K562 (cell line): ENCODE results near the gene DOCK1. TPM values are rescaled to one million over a fixed set of nuclear protein-coding genes. Genes with fewer than 3 reads are reported as not detected.

Experiments used
- ATAC-seq: fragments of 200-7000 bp; cut with Tn5 transposase; 3 replicates; pipeline ENCODE4 v1.9.1; 2020; ENCODE audit warnings: moderate library complexity
- BruUV-seq: library from RNA; stranded (reverse); fragments of 400-500 nt; replicated peaks from 2 replicates; lab custom pipeline; 2021; lab: Mats Ljungman, UMichigan
- CTCF ChIA-PET: fragments of 300-600 bp; formaldehyde crosslinking; extraction: SDS; loops from one replicate; lab custom pipeline; 2021; ENCODE audit warnings: low intra/inter-chr PET ratio; lab: Yijun Ruan, JAX
- POLR2A ChIA-PET: fragments of 300-600, 350-650 bp; sonication (Branson Sonifier 250); formaldehyde crosslinking; extraction: SDS; loops from one replicate; lab custom pipeline; 2021; ENCODE audit warnings: antibody characterized with exemption, inconsistent platforms; lab: Yijun Ruan, JAX
- DNase-seq, 4 experiments: peaks; one replicate each; pipeline versions ENCODE4 v3.0.0 to v3.0.0-alpha.2; 2011 to 2018; ENCODE audit warnings: low spot score in 3 of 4, mixed read lengths in 3 of 4; ENCODE audit errors: extremely low read depth in 1 of 4
- FAIRE-seq: peaks from 2 replicates; lab custom pipeline; 2011; peaks lifted over from hg19 to GRCh38; lab: Jason Lieb, UNC
- H2AFZ ChIP-seq: 2 replicates; pipeline ENCODE4 v1.6.0; 2011; ENCODE audit warnings: low read depth, low read length, control low read depth, inconsistent platforms
- H3K27ac ChIP-seq: fragments of 200-600 bp; 3 replicates; pipeline ENCODE4 v1.8.0; 2011; ENCODE audit warnings: low read depth, mild to moderate bottlenecking, control low read depth, inconsistent platforms, low read length, moderate library complexity, mixed read lengths; ENCODE audit errors: extremely low read depth
- H3K27me3 ChIP-seq, 2 experiments: fragments of 300-600 bp in 1 of 2; 2 replicates in 1 of 2; 3 replicates in 1 of 2; pipeline versions ENCODE4 v1.6.0 to v1.8.0; 2011; ENCODE audit warnings: inconsistent platforms in 2 of 2, low read length in 2 of 2, mild to moderate bottlenecking in 1 of 2, mixed read lengths in 1 of 2, moderate library complexity in 1 of 2; ENCODE audit not compliant: control insufficient read depth in 2 of 2, insufficient read depth in 2 of 2
- H3K36me3 ChIP-seq: fragments of 300-600 bp; 3 replicates; pipeline ENCODE4 v1.8.0; 2011; ENCODE audit warnings: mild to moderate bottlenecking, low read length, inconsistent platforms; ENCODE audit not compliant: control insufficient read depth, insufficient read depth
- H3K4me1 ChIP-seq, 2 experiments: fragments of 200-600 bp in 1 of 2; replicated peaks in 1 of 2; 2 replicates in 1 of 2; 3 replicates in 1 of 2; pipeline versions ENCODE4 v1.5.1 to v1.8.0; 2011; ENCODE audit warnings: inconsistent platforms in 2 of 2, low read length in 2 of 2, mild to moderate bottlenecking in 1 of 2, mixed read lengths in 1 of 2, moderate library complexity in 1 of 2; ENCODE audit not compliant: control insufficient read depth in 2 of 2, insufficient read depth in 2 of 2
- H3K4me2 ChIP-seq: 2 replicates; pipeline ENCODE4 v1.6.1; 2011; ENCODE audit warnings: low read length, control low read depth, inconsistent platforms, mixed read lengths; ENCODE audit not compliant: insufficient read depth
- H3K4me3 ChIP-seq: fragments of 200-600 bp; sonication (generic), shearing (Covaris generic); 2 replicates; pipeline ENCODE4 v1.5.1; 2016; ENCODE audit warnings: control low read depth, inconsistent platforms
- H3K79me2 ChIP-seq: fragments of 200-600 bp; 3 replicates; pipeline ENCODE4 v1.8.0; 2011; ENCODE audit warnings: low read length, inconsistent platforms; ENCODE audit not compliant: control insufficient read depth, insufficient read depth
- H3K9ac ChIP-seq, 2 experiments: 2 replicates each; pipeline versions ENCODE4 v1.6.0 to v1.6.1; 2011; ENCODE audit warnings: low read depth in 2 of 2, low read length in 2 of 2, control low read depth in 1 of 2, inconsistent platforms in 1 of 2, mild to moderate bottlenecking in 1 of 2, mixed read lengths in 1 of 2; ENCODE audit not compliant: insufficient read depth in 1 of 2
- H3K9me1 ChIP-seq: one replicate; pipeline ENCODE4 v1.6.0; 2011; ENCODE audit warnings: inconsistent platforms, mild to moderate bottlenecking, low read length, moderate library complexity; ENCODE audit not compliant: control insufficient read depth, insufficient read depth
- H3K9me3 ChIP-seq: replicated peaks from 2 replicates; pipeline ENCODE4 v1.5.1; 2011; ENCODE audit warnings: low read depth, low read length, inconsistent platforms; ENCODE audit not compliant: control insufficient read depth, insufficient read depth
- H4K20me1 ChIP-seq: replicated peaks from 2 replicates; pipeline ENCODE4 v1.6.1; 2011; ENCODE audit warnings: low read length, inconsistent platforms, mixed read lengths; ENCODE audit not compliant: control insufficient read depth, insufficient read depth
- BRD9 ChIP-seq: fragments of 450-650 bp; IDR thresholded peaks from 2 replicates; pipeline ENCODE4 v1.6.1; 2018; ENCODE audit warnings: low read depth; ENCODE audit not compliant: partially characterized antibody
- GABPB1 ChIP-seq: sonication (generic); formaldehyde crosslinking; IDR thresholded peaks from 2 replicates; pipeline ENCODE4 v1.8.0; 2022; ENCODE audit warnings: mild to moderate bottlenecking, missing genetic modification reagents
- ILK ChIP-seq: fragments of 450-650 bp; IDR thresholded peaks from 2 replicates; pipeline ENCODE4 v1.6.1; 2016; ENCODE audit warnings: missing genetic modification characterization, low read depth, mild to moderate bottlenecking, missing compliant biosample characterization, moderate library complexity, borderline replicate concordance
- NR2F6 ChIP-seq: fragments of 450-650 bp; formaldehyde crosslinking; IDR thresholded peaks from 2 replicates; pipeline ENCODE4 v1.4.0; 2020; ENCODE audit warnings: mild to moderate bottlenecking
- RFX5 ChIP-seq: IDR thresholded peaks from 2 replicates; pipeline ENCODE4 v1.6.1; 2011; ENCODE audit warnings: low read depth, mild to moderate bottlenecking, improper control_type of control experiment, low read length
- SAFB2 ChIP-seq: fragments of 200-400 bp; formaldehyde crosslinking; IDR thresholded peaks from 2 replicates; pipeline ENCODE4 v1.6.1; 2018; ENCODE audit warnings: borderline replicate concordance, low read length, low read depth, moderate library complexity; ENCODE audit not compliant: severe bottlenecking
- XRCC3 ChIP-seq: fragments of 450-650 bp; IDR thresholded peaks from 2 replicates; pipeline ENCODE4 v1.6.1; 2017; ENCODE audit warnings: mild to moderate bottlenecking, moderate library complexity
- ZFP1 ChIP-seq: fragments of 450-650 bp; formaldehyde crosslinking; IDR thresholded peaks from 2 replicates; pipeline ENCODE4 v1.4.0; 2020; ENCODE audit warnings: mild to moderate bottlenecking, mixed read lengths
- ZNF717 ChIP-seq: fragments of 250-450 bp; sonication (Bioruptor Pico); IDR thresholded peaks from 2 replicates; pipeline ENCODE4 v1.5.0; 2021
- ZNF780A ChIP-seq: fragments of 250-450 bp; sonication (Bioruptor Pico); IDR thresholded peaks from 2 replicates; pipeline ENCODE4 v1.5.0; 2021; ENCODE audit warnings: mild to moderate bottlenecking
- ZSCAN32 ChIP-seq: fragments of 450-650 bp; formaldehyde crosslinking; IDR thresholded peaks from 2 replicates; pipeline ENCODE4 v1.4.0; 2020; ENCODE audit warnings: mild to moderate bottlenecking, moderate library complexity
- WGBS: fragments of 100-300 bp; shearing (Covaris generic); methylation state at CpG from one replicate; pipeline ENCODE4 v1.1.6; 2016; ENCODE audit warnings: low coverage, mixed read lengths; ENCODE audit not compliant: insufficient coverage; ENCODE audit errors: missing lambda C conversion rate; 5-methylcytosine and 5-hydroxymethylcytosine counted together
- in situ Hi-C: fragments of 300-500 bp; cut with MboI; formaldehyde crosslinking; loops from 4 replicates; pipeline ENCODE4 v1.15.0; 2018; ENCODE audit warnings: inconsistent platforms, mixed read lengths
- intact Hi-C: fragments of 100-400 bp; cut with micrococcal nuclease; formaldehyde crosslinking; loops from 2 replicates; pipeline ENCODE4 v1.14.2; 2022
- polyA plus RNA-seq, 8 experiments: library from polyadenylated mRNA; depleted of rRNA in 4 of 8; stranded (reverse) in 5 of 8; unstranded in 3 of 8; fragments of >200 nt; fragmentation: Nextera tagmentation in 2 of 8; fragmentation: Illumina TruSeq in 1 of 8; extraction: Ambion mirVana in 2 of 8; extraction: Trizol in 1 of 8; gene quantifications; 2 replicates each; pipeline versions ENCODE4 v1.2.1 to v1.2.3, GENCODE V29; 2011 to 2014; ENCODE audit warnings: inconsistent platforms in 1 of 8, missing spikeins in 1 of 8
- total RNA-seq, 7 experiments: library from RNA; depleted of rRNA in 6 of 7; stranded (reverse); fragments of >200 nt in 6 of 7; fragmentation: Illumina TruSeq in 2 of 7; extraction: Trizol in 2 of 7; gene quantifications; 2 replicates each; pipeline versions ENCODE4 v1.2.1 to v1.2.3, GENCODE V29; 2011 to 2021; ENCODE audit warnings: low replicate concordance in 1 of 7
- TF ChIP-seq, protein P1 (sequence below): sonication (generic); formaldehyde crosslinking; IDR thresholded peaks from 2 replicates; pipeline ENCODE4 v1.8.1; 2023; ENCODE audit warnings: mild to moderate bottlenecking, missing genetic modification reagents, moderate library complexity
- TF ChIP-seq, protein P2 (sequence below): fragments of 250-450 bp; sonication (Bioruptor Pico); IDR thresholded peaks from 2 replicates; pipeline ENCODE4 v1.4.0; 2020
- TF ChIP-seq, protein P3 (sequence below): fragments of 250-450 bp; sonication (Bioruptor Pico); IDR thresholded peaks from 2 replicates; pipeline ENCODE4 v1.9.0; 2021; ENCODE audit warnings: mild to moderate bottlenecking, inconsistent platforms
- TF ChIP-seq, protein P4 (sequence below): fragments of 250-450 bp; sonication (Bioruptor Pico); IDR thresholded peaks from 2 replicates; pipeline ENCODE4 v1.8.0; 2021; ENCODE audit warnings: borderline replicate concordance, mild to moderate bottlenecking, moderate library complexity; ENCODE audit not compliant: poor library complexity, severe bottlenecking

Gene DOCK1
- total and polyA plus RNA-seq, 9 of the 15 experiments (the other 6 are each of a cell fraction or from before 2014, with no cell fraction given), result 0.31 TPM; not detected in 8

DNA sequence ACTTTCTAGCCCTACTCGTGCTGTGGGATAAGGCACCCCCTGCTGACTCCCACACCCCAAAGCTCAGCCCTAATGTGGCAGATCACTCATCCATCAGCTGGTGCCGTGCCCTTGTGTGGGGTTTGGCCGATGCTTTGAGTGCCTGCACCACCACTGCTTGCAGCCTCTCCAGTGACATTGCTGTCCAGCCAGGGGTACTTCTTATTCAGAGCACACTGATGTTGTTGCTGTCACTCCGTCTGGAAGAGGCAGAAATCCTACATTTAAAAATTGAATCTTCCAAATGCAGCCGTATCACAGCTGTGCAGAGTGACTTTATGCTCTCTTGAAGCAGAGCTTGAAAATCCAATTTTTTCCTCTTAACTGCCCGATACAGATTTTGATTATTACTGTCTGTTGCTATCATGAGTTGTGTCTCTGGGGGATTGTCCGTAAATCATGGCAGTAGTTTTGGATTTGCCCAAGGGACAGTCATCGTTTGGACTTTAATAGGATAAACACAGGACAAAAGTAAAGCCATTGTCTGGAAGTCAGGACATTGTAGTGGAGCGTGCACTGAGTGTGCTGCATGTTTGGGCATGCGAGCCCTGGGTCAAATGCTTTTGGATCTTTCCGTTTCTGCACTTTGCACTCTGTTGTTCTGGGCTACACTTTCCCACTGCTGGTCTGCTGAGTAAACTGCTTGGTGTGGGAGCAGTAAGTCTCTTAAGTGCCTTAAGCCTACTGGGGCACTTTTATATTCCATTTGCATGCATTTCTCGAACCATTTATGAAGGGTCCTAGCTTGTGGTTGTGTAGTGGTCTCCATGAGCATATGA, 128.2 kb downstream of the DOCK1 start (continued):
- TF ChIP-seq, protein P1, sequence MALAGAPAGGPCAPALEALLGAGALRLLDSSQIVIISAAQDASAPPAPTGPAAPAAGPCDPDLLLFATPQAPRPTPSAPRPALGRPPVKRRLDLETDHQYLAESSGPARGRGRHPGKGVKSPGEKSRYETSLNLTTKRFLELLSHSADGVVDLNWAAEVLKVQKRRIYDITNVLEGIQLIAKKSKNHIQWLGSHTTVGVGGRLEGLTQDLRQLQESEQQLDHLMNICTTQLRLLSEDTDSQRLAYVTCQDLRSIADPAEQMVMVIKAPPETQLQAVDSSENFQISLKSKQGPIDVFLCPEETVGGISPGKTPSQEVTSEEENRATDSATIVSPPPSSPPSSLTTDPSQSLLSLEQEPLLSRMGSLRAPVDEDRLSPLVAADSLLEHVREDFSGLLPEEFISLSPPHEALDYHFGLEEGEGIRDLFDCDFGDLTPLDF (CRISPR knock-in tag), result no peak
- TF ChIP-seq, protein P2, sequence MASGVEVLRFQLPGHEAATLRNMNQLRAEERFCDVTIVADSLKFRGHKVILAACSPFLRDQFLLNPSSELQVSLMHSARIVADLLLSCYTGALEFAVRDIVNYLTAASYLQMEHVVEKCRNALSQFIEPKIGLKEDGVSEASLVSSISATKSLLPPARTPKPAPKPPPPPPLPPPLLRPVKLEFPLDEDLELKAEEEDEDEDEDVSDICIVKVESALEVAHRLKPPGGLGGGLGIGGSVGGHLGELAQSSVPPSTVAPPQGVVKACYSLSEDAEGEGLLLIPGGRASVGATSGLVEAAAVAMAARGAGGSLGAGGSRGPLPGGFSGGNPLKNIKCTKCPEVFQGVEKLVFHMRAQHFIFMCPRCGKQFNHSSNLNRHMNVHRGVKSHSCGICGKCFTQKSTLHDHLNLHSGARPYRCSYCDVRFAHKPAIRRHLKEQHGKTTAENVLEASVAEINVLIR, result no peak
- TF ChIP-seq SAFB2, result no peak
- TF ChIP-seq ZSCAN32, result no peak

DNA sequence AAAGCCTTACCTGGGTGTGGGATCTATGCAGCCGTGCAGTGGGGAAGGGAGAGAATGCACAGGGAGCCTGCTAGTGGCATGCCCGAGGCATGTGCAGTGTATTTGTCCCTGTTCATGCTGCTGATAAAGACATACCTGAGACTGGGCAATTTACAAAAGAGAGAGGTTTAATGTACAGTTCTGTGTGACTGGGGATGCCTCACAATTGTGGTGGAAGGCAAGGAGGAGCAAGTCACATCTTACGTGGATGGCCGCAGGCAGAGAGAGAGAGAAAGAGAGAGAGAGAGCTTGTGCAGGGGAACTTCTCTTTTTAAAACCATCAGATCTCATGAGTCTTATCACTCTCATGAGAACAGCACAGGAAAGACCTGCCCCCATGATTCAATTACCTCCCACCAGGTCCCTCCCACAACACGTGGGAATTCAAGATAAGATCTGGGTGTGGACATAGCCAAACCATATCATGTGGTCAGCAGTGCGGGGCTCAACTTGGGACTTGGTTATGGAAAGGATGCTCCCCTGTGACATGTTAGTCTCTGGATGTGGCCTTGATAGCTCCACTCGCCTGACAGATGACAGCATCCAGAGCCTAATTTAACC, 128.9 kb downstream of the DOCK1 start:
- CTCF ChIA-PET, result no interaction called here
- no peak overlapping the region for H2AFZ ChIP-seq
- 0% methylated on average over 7 of the region's 7 CpGs for WGBS
- FAIRE-seq (no peak), DNase-seq (no peak), ATAC-seq (no peak)
- H3K9me1 ChIP-seq, result no peaks in the 10 kb centered on the region
- no TSS peak for BruUV-seq
- H3K27ac ChIP-seq, result no peak overlapping the region
- no peaks in the 10 kb centered on the region for H3K27me3 ChIP-seq
- intact Hi-C loops (no loop called here), in situ Hi-C loops (no loop called here)
- POLR2A ChIA-PET, result no interaction called here
- no peak overlapping the region for H3K9ac ChIP-seq
- H3K4me3 ChIP-seq, result no peak overlapping the region
- H3K4me2 ChIP-seq, result no peak overlapping the region
- no peaks in the 10 kb centered on the region for H4K20me1 ChIP-seq
- no peaks in the 10 kb centered on the region for H3K36me3 ChIP-seq
- H3K79me2 ChIP-seq, result no peaks in the 10 kb centered on the region
- no peaks in the 10 kb centered on the region for H3K9me3 ChIP-seq
- H3K4me1 ChIP-seq, result no peaks in the 10 kb centered on the region
- TF ChIP-seq ILK (tag), result no peak
- TF ChIP-seq, protein P3, sequence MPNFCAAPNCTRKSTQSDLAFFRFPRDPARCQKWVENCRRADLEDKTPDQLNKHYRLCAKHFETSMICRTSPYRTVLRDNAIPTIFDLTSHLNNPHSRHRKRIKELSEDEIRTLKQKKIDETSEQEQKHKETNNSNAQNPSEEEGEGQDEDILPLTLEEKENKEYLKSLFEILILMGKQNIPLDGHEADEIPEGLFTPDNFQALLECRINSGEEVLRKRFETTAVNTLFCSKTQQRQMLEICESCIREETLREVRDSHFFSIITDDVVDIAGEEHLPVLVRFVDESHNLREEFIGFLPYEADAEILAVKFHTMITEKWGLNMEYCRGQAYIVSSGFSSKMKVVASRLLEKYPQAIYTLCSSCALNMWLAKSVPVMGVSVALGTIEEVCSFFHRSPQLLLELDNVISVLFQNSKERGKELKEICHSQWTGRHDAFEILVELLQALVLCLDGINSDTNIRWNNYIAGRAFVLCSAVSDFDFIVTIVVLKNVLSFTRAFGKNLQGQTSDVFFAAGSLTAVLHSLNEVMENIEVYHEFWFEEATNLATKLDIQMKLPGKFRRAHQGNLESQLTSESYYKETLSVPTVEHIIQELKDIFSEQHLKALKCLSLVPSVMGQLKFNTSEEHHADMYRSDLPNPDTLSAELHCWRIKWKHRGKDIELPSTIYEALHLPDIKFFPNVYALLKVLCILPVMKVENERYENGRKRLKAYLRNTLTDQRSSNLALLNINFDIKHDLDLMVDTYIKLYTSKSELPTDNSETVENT (CRISPR knock-in tag), result no peak
- no peak for TF ChIP-seq ZNF717 (CRISPR knock-in tag)
- no peak for TF ChIP-seq RFX5
- no peak for TF ChIP-seq ZNF780A (CRISPR knock-in tag)
- no peak for TF ChIP-seq BRD9
- no peak for TF ChIP-seq NR2F6 (CRISPR knock-in tag)
- TF ChIP-seq GABPB1, result no peak
- no peak for TF ChIP-seq XRCC3
- TF ChIP-seq ZFP1 (CRISPR knock-in tag), result no peak
- TF ChIP-seq, protein P4, sequence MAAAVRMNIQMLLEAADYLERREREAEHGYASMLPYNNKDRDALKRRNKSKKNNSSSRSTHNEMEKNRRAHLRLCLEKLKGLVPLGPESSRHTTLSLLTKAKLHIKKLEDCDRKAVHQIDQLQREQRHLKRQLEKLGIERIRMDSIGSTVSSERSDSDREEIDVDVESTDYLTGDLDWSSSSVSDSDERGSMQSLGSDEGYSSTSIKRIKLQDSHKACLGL (CRISPR knock-in tag), result no peak
